Thyroid gland (tissue), 4 donors: ENCODE data around the gene ANKMY2. TPM values are rescaled to one million over a fixed set of nuclear protein-coding genes. Genes with fewer than 3 reads are reported as not detected.
A peak's percentile ranks its signal among the peaks of the same experiment; 100 is the strongest.

ENCODE experiments used
- DNase-seq, 2 donors: peaks; one replicate each; pipeline ENCODE4 v3.0.0-alpha.2; 2019
- H3K27ac ChIP-seq, 3 donors: fragments of 200-600 bp; sonication (generic); 1 replicate in 2 of 3; 2 replicates in 1 of 3; pipeline ENCODE4 v1.5.1; 2016 to 2019; ENCODE audit warnings: mild to moderate bottlenecking in 1 of 3, moderate library complexity in 1 of 3
- H3K27me3 ChIP-seq: fragments of 200-600 bp; sonication (generic); one replicate; pipeline ENCODE4 v1.5.1; 2019
- H3K36me3 ChIP-seq, 2 donors: fragments of 200-600 bp; sonication (generic); one replicate each; pipeline ENCODE4 v1.5.1; 2016 to 2019
- H3K4me1 ChIP-seq, 2 donors: fragments of 200-600 bp; sonication (generic); one replicate each; pipeline ENCODE4 v1.5.1; 2017 to 2019
- H3K4me3 ChIP-seq, 3 donors: fragments of 200-600 bp; sonication (generic); replicated peaks in 1 of 3; 1 replicate in 2 of 3; 2 replicates in 1 of 3; pipeline ENCODE4 v1.5.1; 2016; ENCODE audit warnings: mild to moderate bottlenecking in 1 of 3
- H3K9me3 ChIP-seq: fragments of 200-600 bp; sonication (generic); one replicate; pipeline ENCODE4 v1.5.1; 2017
- POLR2A ChIP-seq, 2 donors: fragments of 450-650 bp; IDR thresholded peaks; one replicate each; pipeline ENCODE4 v1.6.1; 2017; ENCODE audit warnings: antibody characterized with exemption in 2 of 2, mild to moderate bottlenecking in 2 of 2, moderate library complexity in 1 of 2
- WGBS, 2 donors: methylation state at CpG; one replicate each; pipeline ENCODE4 v1.1.5; 2017; 5-methylcytosine and 5-hydroxymethylcytosine counted together
- intact Hi-C: fragments of 100-400 bp; cut with DNase I; formaldehyde crosslinking; loops from one replicate; pipeline ENCODE4 v1.15.1; 2023
- total RNA-seq, 4 donors: library from RNA; depleted of rRNA; stranded (reverse); fragments of >200 nt; gene quantifications; one replicate each; pipeline ENCODE4 v1.2.3, GENCODE V29; 2016
- TF ChIP-seq, protein P1 (sequence below), 6 experiments: fragments of 200-600 bp in 3 of 6; fragments of 450-650 bp in 3 of 6; sonication (generic) in 3 of 6; IDR thresholded peaks; one replicate each; pipeline ENCODE4 v1.5.1; 2016 to 2019; ENCODE audit warnings: antibody characterized with exemption in 6 of 6, mild to moderate bottlenecking in 2 of 6, inconsistent platforms in 1 of 6, moderate library complexity in 1 of 6

ANKMY2 gene
- 10 to 100 TPM; 21.2 to 35.1 (median 23.9) TPM for total RNA-seq

DNA sequence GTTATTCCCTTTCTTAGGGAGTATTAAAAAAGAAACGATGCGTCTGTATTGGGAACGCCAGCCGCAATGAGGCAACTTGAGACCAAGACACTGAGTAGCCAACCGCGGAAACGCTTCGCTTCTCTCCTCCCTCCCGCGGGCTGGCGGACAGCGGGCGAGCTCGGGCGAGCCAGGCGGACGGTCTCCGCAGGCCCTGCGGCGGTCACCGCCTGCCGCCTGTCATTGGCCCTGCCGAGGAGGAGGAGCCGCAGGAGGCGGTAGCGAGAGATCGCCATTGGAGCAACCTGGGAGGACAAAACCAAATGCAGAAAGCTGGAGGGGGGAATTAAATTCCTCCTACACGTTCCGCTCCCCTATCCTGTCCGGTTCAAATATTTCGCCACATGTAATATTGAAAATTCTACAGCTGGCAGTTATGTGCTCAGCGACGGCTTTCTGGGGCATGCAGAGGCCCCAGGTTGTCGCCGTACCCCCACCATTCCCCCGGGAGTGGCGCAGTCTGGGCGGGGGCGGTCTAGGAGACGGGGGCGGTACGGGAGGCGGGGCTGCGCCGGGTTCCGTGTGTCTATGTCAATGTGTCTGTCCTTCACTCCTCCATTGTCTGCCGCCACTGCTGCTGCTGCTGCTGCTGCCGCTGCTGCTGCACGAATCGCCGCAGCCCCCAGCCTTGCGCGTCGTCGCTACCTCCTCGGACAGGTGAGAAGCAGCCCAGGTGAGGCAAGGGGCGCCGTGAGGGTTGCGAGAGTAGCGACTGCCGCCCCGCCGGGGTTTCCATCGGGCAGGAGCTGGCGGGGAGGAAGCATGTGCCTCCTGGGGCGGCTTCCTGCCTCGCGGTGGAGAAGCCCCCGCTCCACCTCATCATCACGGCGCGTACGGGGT is at the start of gene ANKMY2, which contains the start of gene BZW2:
Gene ANKMY2, minus strand, starts transcription at position 162 of the 879 bp plus-strand sequence. CDS start 181 bp downstream, outside the sequence.
Gene BZW2, plus strand, starts transcription at position 589 of the 879 bp plus-strand sequence. CDS start 19,263 bp downstream, outside the sequence.
- H3K4me1 ChIP-seq = peaks cover 30 to 43% of the 10 kb centered on the region in 2 donors
- intact Hi-C loops = loop anchor here (10.0 kb wide), 1 partner anchor 109 kb away; the partner anchor contains the start of gene TSPAN13
- H3K9me3 ChIP-seq = no peaks in the 10 kb centered on the region

DNA sequence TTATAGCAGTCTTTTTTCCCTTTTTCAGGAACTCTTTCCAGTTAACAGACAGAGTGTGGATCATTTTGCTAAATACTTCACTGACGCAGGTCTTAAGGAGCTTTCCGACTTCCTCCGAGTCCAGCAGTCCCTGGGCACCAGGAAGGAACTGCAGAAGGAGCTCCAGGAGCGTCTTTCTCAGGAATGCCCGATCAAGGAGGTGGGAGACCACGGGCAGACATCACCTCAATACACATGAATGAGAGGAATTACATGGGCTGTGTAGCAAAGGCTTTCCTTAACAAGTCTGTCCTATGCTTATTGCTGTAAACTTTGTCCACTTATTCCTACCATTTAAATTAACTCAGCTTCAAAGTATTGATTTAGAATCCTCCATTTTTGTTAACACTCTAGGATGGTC is 49.3 kb upstream of the ANKMY2 start:
- intact Hi-C loops = no loop called here
- Histone ChIP-seq H3K27me3 (no peaks in the 10 kb centered on the region), H3K4me1 (no peaks in the 10 kb centered on the region), H3K36me3 (peaks cover 28 to 39% of the 10 kb centered on the region in 2 donors), H3K27ac (no peak overlapping the region), H3K9me3 (no peaks in the 10 kb centered on the region), H3K4me3 (no peak overlapping the region)
- DNase-seq = no peak
- WGBS, 2 donors = 89% methylated on average over 6 of the region's 6 CpGs
- TF ChIP-seq POLR2A (IDR thresholded peaks at IDR 0.05) = no peak
- TF ChIP-seq, protein P1, sequence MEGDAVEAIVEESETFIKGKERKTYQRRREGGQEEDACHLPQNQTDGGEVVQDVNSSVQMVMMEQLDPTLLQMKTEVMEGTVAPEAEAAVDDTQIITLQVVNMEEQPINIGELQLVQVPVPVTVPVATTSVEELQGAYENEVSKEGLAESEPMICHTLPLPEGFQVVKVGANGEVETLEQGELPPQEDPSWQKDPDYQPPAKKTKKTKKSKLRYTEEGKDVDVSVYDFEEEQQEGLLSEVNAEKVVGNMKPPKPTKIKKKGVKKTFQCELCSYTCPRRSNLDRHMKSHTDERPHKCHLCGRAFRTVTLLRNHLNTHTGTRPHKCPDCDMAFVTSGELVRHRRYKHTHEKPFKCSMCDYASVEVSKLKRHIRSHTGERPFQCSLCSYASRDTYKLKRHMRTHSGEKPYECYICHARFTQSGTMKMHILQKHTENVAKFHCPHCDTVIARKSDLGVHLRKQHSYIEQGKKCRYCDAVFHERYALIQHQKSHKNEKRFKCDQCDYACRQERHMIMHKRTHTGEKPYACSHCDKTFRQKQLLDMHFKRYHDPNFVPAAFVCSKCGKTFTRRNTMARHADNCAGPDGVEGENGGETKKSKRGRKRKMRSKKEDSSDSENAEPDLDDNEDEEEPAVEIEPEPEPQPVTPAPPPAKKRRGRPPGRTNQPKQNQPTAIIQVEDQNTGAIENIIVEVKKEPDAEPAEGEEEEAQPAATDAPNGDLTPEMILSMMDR (IDR thresholded peaks at IDR 0.05) = no peak

More for the DNA sequence above, at the start of gene ANKMY2, which contains the start of gene BZW2:
- no peaks in the 10 kb centered on the region for H3K36me3 ChIP-seq
- WGBS, 2 donors = 1% methylated on average over 38 to 40 of the region's 73 CpGs
- no peaks in the 10 kb centered on the region for H3K27me3 ChIP-seq
- H3K4me3 ChIP-seq = peak within 1 kb of the TSS; percentile 83 to 97 (median 91)
- H3K27ac ChIP-seq = peak within 1 kb of the TSS; percentile 85 to 97 (median 95)
- peak; percentile 96 to 99 for TF ChIP-seq POLR2A (IDR thresholded peaks at IDR 0.05)
- TF ChIP-seq, protein P1 (IDR thresholded peaks at IDR 0.05) = peak in 1 of 6 experiments; percentile 9
- DNase-seq = peak; percentile 97

DNA sequence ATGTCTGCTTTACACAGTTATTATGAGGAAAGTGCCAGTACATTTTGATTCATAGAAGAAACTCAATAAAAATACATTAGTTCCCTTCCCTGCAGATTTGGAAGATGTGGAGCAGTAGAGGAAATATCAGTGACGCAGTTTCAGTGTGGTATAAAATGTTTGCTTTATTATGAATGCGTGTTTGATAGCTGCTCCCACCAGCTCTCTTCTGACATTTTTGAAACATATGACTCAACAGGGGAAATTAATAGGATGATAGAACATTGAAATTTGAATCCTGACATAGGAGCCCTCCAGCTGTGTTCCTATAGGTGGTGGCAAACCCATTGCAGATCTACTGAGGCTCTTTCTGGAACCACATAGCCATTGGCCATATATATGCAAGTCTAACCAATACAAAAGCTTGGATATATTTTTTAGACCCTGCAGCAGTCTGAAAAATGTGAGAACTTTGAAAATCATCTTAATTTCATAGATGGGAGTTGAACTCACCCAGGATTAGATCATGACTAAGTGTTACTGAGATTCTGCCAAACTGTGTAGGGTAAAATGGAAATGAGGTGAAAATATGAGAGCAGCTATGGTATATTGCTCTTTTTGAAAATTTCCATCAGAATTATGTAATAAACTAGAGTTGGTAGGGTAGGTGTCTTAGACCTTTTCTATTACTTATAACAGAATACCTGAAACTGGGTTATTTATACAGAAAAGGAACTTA is 48.2 kb upstream of the ANKMY2 start:
- intact Hi-C loops = no loop called here
- Histone ChIP-seq H3K36me3 (peaks cover 36 to 39% of the 10 kb centered on the region in 2 donors), H3K4me3 (no peak overlapping the region), H3K27me3 (no peaks in the 10 kb centered on the region), H3K9me3 (no peaks in the 10 kb centered on the region), H3K4me1 (no peaks in the 10 kb centered on the region), H3K27ac (no peak overlapping the region)
- no peak for TF ChIP-seq POLR2A (IDR thresholded peaks at IDR 0.05)
- TF ChIP-seq, protein P1 (IDR thresholded peaks at IDR 0.05) = no peak
- WGBS, 2 donors = 94 to 100% methylated on average over 2 of the region's 2 CpGs
- DNase-seq = no peak

DNA sequence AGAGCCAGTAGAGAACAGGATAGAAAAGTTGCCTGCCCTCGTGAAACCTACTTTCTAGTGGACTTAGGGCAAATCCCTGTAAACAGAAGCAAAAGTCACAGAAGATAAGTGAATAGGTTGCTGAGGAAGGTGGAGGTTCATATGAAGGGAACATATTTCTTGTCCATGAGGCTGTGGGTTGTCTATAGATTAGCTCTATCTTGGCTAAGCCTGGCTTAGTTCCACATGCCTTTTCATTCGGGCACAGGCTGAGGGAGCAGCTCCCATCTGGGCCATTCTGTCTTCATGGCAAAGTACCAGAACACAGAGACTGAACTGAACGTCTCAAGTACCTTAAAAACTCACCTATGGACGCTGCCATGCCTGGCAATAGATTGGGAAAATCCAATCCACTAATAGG is 45.7 kb upstream of the ANKMY2 start:
- TF ChIP-seq, protein P1 (IDR thresholded peaks at IDR 0.05) = no peak
- TF ChIP-seq POLR2A (IDR thresholded peaks at IDR 0.05) = no peak
- Histone ChIP-seq H3K9me3 (no peaks in the 10 kb centered on the region), H3K4me3 (no peak overlapping the region), H3K27me3 (no peaks in the 10 kb centered on the region), H3K4me1 (no peaks in the 10 kb centered on the region), H3K36me3 (peaks cover 18 to 20% of the 10 kb centered on the region in 2 donors), H3K27ac (no peak overlapping the region)
- WGBS, 2 donors = 90 to 91% methylated on average over 4 of the region's 4 CpGs
- intact Hi-C loops = no loop called here
- DNase-seq = no peak
